Dedifferentiated amniotic fluid mesenchymal stem cell (primary cell): ENCODE results near the gene TYR.
"Not testable (repeated sequence)": the region's sequence is repeated elsewhere in the genome, so short reads cannot be mapped to it uniquely, and the experiment has no call there.

Experiments
- DNase-seq: peaks from one replicate; pipeline ENCODE4 v3.0.0-alpha.2; 2016; ENCODE audit errors: extremely low spot score

The TYR gene

DNA sequence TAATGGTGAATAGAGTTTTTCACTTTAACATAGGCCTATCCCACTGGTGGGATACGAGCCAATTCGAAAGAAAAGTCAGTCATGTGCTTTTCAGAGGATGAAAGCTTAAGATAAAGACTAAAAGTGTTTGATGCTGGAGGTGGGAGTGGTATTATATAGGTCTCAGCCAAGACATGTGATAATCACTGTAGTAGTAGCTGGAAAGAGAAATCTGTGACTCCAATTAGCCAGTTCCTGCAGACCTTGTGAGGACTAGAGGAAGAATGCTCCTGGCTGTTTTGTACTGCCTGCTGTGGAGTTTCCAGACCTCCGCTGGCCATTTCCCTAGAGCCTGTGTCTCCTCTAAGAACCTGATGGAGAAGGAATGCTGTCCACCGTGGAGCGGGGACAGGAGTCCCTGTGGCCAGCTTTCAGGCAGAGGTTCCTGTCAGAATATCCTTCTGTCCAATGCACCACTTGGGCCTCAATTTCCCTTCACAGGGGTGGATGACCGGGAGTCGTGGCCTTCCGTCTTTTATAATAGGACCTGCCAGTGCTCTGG, at the start of gene TYR:
Gene TYR (plus strand): TSS at position 185 of the 541 bp plus-strand sequence. CDS start 79 bp downstream, at position 264.
- no peak for DNase-seq

- no peak for DNase-seq
Observed at GRCh38 chr11:89136606-89137005, 41.1 kb upstream of the TYR start.

GRCh38 chr11:89147229-89147628, 30.4 kb upstream of the TYR start:
- DNase-seq: no peak

DNA sequence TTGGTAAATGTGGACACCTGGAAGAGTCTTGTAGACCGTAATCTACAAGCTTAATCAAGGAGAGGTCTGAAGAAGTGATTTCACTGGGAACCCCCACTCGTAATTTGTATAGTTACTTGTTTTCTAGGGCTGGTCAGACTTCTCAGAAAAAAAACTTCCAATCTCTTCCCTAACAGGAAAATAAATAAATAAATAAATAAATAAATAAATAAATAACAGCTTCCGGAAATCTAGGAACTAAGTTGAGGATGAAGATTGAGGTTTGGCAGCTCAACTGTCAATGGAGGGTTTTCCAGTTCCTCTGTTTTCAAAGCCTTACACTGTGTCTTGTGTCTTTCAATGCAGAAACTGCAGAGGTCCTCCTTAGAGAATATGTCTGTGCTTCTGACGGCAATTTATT, 17.7 kb upstream of the TYR start:
- no peak for DNase-seq

GRCh38 chr11:89161949-89162348, 15.7 kb upstream of the TYR start:
- DNase-seq: no peak

GRCh38 chr11:89163686-89164085, 14.0 kb upstream of the TYR start:
- no peak for DNase-seq

GRCh38 chr11:89168396-89168795, 9.3 kb upstream of the TYR start:
- no peak for DNase-seq

DNA sequence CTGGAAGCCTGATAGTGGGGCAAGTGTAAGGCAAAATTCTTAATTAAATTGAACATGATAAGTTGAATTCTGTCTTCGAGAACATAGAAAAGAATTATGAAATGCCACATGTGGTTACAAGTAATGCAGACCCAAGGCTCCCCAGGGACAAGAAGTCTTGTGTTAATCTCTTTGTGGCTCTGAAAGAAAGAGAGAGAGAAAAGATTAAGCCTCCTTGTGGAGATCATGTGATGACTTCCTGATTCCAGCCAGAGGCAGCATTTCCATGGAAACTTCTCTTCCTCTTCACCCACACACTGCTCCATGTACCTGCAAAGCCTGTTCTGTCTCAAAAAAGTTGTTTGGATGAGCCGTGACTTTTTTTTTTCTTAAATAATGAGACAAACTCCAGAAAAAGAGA, 1.9 kb upstream of the TYR start:
- no peak for DNase-seq

- DNase-seq: no peak
Observed at GRCh38 chr11:89176938-89177337, 737 bp upstream of the TYR start.

- DNase-seq: no peak
Observed at GRCh38 chr11:89181111-89181510, 3.4 kb downstream of the TYR start.

DNA sequence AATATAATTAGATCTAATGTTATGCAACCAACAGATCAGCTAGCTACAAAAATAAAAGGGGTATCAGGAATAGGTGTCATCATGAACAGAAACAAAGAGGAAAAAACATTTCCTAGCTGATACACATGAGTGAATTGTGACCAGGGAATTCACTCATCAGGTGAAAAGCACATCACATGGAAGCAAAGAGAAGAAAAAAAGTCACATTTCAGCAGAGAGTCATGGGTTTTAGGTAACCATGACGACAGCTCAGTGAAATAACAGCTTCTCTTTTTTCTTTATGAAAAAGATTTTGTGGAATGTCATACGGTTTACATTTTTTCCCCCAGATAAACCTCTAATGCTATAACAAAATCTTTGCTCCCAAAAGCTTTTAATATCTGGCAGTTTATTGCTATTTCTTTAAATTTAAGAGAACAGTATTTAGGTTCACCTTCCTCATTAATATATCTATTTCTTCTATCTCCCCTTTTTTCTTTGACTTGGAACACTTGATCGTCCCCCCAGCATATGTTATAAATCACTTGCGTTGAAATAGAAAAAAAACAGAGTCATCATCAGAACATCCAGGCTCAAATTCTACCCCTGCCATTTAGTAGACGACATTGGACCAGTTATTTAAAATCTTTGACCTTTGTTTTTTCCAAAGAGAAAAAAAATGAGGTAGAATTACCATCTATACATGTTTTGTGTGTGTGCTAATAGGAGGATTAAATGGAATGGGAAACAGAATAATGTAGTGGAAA, 5.3 kb downstream of the TYR start:
- peak; percentile 76 for DNase-seq

- peak; percentile 80 for DNase-seq
Observed at GRCh38 chr11:89184021-89184420, 6.3 kb downstream of the TYR start.

DNA sequence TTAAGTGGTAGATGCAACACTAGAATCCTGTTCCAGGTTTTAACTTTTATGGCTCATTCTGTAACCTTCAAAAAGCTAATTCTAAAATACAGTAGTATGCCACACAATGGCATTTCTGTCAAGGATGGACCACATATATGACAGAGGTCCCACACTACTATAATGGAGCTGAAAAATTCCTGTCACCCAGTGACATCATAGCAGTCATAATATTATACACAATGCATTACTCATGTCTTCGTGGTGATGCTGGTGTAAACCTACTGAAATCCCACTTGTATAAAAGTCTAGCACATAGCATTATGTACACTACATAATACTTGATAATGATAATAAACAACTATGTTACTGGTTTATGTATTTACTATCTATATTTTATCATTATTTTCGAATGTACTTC, 12.1 kb downstream of the TYR start:
- no peak for DNase-seq

DNA sequence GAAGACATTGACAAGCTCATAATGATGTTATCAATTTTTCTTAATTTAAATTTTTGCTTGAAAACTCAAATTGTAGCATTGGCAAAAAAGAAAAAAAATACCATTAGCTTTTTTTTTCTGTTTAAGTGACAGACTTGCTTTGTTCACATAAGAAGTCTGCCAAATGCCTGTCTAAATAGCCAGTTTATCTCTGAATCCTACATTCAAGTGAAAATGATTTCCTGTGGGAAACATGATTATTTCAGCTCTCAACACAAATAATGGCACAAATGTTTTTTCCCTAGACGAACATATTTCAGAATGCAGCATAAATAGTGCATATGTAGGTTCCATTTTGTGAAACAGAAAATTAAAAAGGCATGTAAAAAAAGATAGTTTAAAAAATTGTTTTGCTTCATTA, 23.5 kb downstream of the TYR start:
- DNase-seq: no peak

- DNase-seq: no peak
Observed at GRCh38 chr11:89203814-89204213, 26.1 kb downstream of the TYR start.

DNA sequence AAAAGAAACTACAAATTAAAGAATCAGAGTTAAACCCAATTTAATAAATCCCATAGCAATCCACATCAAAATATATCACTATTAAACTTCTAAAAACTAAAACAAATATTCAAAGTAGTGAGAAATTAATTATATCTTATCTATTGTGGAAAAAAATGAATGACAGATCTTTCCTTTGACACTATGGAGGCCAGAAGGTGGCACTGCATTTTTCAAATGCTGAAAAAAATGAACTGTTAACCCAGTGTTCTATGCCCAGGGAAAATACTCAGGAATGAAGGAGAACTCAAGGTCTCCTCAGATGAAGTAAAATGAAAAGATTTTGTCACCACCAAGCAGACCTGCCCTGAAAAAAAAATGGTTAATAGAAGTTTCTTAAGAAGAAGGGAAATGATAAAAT, 27.7 kb downstream of the TYR start:
- no peak for DNase-seq

GRCh38 chr11:89220684-89221339, 43.1 kb downstream of the TYR start:
- no peak for DNase-seq

DNA sequence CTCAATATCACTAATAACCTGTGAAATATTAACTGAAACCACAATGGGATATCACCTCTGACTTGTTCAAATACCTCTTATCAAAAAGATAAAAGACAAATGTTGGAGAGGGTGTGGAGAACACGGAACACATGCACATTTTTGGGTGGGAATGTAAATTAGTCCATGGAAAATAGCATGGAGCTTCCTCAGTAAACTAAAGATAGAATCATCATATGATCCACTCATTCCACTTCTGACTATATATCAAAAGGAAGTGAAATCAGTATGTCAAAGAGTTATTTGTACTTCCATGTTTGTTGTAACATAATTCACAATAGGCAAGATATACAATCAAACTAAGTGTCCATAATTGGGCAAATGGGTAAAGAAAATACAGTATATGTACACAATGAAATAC, 57.4 kb downstream of the TYR start:
- no peak for DNase-seq

- DNase-seq: no peak
Observed at GRCh38 chr11:89235976-89236375, 58.3 kb downstream of the TYR start.

- not testable (repeated sequence) for DNase-seq
Observed at GRCh38 chr11:89247007-89247406, 69.3 kb downstream of the TYR start.

- DNase-seq: no peak
Observed at GRCh38 chr11:89249196-89249595, 71.5 kb downstream of the TYR start.

DNA sequence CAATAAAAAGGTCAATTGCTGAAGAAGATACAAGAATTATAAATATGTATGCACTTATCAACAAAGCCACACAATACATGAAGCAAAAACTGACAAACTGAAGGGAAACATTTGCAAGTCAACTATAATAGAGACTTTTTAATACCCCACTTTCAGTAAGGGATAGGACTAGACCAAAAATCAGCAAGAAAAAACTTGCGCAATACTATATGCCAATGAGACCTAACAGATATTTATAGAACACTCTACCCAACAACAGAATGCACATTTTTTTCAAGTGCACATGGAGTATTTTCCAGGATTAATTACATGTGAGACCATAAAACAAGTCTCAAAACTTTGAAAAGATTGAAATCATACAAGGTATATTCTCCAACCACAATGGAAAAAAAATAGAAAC, 83.8 kb downstream of the TYR start:
- DNase-seq: not testable (repeated sequence)

GRCh38 chr11:89267660-89268302, 90.1 kb downstream of the TYR start:
- no peak for DNase-seq
